HG03432 (cell line): Measurements from ENCODE around the gene CPNE2.
"Not testable (repeated sequence)": the region's sequence is repeated elsewhere in the genome, so short reads cannot be mapped to it uniquely, and the experiment has no call there.

Source experiments
- ATAC-seq: cut with Tn5 transposase; IDR thresholded peaks from one replicate; pipeline ENCODE4 v1.9.1; 2021; ENCODE audit warnings: mild to moderate bottlenecking, moderate library complexity; ENCODE audit not compliant: unreplicated experiment

The CPNE2 gene

DNA sequence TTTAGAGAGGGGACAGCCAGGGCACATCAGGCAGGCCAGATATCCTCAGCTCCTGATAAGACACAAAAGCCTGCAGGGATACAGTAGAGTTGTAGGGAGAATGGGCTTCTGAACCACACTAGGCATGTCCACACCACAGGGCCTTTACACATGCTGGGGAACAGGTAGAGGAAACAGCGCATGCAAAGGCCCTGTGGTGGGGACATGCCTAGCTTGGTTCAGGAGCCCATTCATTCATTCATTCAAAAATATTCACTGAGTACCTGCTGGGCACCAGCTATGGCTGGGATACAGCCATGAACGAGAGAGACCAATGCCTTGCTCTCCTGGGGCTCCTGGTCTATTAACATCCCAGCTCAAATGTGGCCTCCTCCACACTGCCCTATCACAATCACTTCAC lies 4.4 kb downstream of the CPNE2 start:
- ATAC-seq: no peak

DNA sequence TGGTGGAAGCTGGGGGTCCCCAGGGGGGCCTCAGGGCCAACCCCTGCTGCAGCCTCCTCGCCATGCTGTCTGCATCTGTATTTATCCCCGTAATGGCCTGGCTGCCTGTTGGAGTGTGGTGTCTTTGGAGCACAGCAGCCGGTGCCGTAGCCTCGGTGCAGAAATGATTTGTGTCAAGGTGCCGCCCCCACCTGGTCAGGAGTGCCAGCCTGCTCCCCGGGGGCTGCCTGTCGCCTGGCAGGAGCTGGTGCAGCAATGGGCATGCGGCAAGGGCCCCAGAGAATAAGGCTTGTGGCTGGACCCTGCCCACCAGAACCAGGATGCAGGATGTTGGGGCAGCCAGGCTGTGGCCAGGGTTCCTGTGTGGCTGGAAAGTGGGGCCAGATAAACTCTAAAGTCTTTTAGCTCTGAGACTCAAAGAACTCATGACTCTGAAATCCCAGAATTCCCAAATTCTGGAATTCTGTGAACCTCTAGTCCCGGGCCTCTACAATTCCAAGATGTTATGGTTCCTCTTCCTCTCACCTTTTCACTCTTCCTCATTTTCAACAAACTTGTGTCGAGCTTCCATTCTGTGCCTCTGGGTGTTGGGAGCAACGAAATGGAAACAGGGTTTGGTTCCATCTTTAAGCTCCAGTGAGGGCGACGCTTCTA lies 5.9 kb downstream of the CPNE2 start:
- no peak for ATAC-seq

DNA sequence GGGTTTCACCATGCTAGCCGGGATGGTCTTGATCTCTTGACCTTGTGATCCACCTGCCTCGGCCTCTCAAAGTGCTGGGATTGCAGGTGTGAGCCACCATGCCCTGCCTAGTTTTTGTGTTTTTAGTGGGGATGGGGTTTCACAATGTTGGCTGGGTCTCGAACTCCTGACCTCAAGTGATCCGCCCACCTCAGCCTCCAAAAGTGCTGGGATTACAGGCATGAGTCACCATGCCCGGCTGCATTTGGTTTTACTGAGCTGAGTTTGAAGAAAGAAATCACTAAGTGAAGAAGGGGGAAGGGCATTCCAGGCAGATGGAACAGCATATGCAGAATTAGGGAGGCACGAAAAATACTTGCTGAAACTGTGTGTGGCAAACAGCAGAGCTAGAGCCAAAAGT lies 7.6 kb downstream of the CPNE2 start:
- not testable (repeated sequence) for ATAC-seq

DNA sequence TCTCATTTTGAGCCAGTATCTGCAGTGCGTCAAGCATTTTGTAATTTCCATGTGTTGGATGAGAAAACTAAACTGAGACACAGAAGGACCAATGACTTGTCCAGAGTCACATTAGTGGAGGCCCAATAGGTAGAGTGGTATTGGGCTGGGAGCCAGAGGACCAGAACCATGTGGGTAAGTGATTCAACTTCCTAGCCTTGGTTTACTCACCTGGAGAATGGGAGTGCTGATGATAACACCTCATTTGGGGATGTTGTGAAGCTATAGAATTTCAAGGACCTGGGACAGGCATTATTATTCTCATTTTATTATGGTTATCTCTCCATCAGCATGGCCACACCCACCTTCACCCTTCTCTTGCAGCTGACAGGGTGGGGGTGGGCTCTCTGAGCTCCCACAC lies 8.1 kb downstream of the CPNE2 start:
- ATAC-seq: no peak

DNA sequence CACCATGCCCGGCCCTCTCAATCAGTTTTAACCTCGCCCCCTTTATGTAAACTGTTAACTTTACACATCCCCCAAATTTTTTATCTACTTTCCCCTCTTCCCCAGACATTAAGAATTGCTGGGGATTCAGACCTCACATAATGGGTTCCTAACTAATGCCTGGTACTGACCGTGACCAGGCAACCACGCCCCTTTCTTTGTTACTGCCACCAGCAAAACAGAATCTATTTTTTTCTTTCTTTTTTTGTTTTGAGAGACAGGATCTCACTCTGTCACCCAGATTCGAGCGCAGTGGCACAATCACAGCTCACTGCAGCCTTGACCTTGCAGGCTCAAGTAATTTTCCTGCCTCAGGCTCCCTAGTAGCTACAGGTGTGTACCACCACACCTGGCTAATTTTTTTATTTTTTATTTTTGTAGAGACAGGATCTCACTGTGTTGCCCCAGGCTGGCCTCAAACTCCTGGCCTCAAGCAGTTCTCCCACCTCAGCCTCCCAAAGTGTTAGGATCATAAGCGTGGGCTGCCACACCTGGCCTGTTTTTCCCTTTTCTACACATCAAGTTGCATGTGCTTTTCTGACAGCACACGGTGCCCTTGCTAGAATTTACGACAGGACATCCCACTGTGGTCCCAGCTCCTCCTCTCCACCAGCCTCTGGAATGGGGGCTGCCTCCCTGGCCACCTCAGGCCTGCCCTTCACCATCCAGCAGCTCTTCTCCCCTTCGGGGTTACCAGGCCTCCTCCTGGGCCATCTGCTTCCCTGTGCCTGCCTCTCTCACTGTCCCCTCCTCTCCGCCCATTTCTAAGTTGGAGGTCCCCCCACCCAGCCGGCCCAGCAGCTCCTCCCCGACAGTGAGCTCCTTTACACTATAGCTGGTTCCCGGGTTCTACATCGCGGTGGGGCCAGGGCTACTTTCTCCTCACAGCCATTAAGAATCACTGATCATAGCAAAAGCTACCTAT lies 10.8 kb downstream of the CPNE2 start:
- ATAC-seq: no peak

DNA sequence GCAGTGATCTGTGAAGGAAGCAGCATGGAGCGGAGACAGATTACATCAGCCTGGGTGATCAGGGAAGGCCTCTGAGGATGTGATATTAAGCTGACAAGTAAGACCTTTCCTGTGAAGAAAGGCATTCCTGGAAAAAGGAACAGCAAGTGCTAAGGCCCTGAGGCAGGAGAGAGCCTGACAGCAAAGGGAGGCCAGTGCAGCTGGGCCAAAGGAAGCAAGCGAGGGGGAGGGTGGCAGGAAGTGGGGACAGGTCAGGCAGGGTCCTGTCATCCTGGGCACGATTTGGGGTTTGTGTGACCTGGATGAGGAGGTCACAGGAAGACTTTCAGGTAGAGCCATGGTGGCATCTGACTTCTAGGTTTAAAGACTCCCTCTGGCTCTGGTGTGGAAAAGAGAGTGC lies 12.3 kb downstream of the CPNE2 start:
- no peak for ATAC-seq

DNA sequence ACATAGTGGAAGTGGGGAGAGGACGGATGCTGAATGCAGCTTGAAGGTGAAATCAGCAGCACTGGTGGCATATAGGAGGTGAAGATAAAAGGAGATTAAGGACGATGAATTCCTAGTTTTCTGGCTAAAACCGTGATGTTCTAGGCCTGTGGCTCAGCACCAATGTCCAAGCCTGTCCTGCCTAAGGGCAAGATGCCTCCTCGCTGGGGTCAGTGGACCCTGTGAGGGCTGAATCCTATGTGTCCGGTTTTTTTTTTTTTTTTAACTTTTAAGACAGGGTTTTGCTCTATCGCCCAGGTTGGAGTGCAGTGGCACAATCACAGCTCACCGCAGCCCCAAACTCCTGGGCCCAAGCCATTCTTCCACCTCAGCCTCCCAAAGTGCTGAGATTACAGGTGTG lies 12.8 kb downstream of the CPNE2 start:
- ATAC-seq: no peak

DNA sequence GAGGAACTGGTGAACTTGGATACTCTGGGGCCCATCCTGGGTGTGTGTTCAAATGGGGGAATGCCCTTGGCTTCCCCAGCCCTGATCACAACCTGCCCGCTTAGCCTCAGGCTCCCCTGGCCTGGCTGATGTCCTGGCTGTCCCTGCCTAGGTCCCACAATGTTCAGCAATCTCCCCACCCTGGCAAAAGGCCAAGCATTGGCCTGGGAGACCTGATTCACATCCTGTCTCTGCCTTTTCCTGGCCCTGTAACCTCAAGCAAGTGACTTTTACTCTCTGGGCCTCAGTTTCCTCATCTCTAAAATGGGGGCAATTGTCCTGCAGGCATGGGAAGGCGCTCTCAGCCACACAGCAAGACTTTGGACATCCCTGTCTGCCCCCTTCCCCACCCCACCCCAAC lies 14.4 kb downstream of the CPNE2 start:
- ATAC-seq: no peak

DNA sequence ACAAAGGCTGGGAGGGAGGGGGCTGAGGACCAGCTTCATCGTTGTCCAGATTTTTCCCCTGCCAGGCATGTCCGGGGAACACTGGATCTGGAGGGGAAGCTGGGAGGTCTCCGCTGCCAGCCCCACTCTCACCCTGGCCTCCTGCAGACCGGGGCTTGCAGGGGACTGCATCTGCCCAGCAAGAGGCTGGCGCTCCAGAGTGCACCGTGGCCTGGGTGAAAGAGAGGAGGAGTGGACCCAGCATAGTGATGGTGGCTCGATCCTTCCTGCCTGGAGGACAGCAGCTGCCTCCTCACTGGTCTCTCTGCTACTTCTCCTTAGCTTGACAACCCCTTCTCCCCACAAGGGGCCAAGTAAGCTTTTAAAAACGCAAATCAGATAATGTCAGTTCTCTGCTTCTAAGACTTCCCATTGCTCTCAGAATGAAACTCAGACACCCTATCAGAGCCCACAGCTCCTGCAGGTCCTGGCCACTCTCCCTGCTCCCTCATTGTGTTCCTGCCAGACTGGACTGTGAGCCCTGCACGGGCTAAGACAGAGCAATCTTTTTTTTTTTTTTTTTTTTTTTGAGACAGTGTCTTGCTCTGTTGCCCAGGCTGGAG lies 15.0 kb downstream of the CPNE2 start:
- ATAC-seq: no peak

DNA sequence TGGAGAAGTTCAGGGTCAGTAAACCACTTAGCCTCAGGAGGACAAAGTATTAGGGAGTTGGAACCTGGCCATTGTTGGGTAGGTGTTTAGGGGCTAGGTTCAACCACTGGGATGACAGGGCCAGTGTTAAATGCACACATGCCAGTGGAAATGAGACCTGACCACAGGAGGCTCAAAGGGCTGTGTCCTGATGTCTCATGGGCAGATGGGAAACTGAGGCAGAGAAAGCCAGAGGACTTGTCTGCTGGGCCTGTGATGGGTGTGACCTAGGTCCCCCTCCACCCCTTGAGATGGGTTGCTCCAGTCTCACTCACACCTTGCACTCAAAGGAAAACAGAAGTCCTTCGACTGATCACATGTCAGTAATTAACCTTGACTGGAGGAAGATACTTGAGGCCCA lies 16.0 kb downstream of the CPNE2 start:
- no peak for ATAC-seq

DNA sequence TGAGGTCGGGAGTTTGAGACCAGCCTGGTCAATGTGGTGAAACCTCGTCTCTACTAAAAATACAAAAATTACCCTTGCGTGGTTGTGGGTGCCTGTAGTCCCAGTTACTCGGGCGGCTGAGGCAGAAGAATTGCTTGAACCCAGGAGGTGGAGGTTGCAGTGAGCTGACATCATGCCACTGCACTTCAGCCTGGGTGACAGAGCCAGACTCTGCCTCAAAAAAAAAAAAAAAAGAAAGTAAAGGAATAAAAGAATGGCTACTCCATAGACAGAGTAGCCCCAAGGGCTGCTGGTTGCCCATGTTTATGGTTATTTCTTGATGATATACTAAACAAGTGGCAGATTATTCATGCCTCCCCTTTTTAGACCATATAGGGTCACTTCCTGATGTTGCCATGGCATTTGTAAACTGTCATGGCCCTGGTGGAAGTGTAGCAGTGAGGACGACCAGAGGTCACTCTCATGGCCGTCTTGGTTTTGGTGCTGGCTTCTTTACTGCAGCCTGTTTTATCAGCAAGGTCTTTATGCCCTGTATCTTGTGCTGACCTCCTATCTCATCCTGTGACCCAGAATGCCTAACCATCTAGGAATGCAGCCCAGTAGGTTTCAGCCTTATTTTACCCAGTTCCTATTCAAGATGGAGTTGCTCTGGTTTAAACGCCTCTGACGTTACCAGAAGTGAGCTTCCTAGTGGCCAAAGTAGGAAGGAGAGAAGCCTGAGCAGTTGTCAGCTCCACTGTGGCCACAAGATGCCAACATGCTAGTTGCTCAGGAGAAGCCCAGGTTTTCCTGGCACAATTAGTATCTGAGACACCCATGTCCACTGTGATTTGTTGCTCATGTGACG lies 17.1 kb downstream of the CPNE2 start:
- ATAC-seq: not testable (repeated sequence)

DNA sequence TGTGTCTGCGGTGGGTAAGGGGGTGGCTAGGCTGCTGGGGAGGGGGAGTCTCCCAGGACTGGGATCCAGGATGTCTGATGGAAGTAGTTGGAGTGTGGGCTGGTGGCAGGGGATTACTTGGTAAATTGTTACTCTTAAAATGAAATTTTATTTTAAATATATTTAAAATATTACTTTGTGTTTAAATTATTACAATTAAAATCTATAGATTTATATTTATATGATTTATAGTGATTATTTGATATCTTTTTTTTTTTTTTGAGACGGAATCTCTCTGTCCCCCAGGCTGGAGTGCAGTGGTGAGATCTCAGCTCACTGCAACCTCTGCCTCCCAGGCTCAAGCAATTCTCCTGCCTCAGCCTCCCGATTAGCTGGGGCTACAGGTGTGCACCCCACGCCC lies 18.6 kb downstream of the CPNE2 start:
- ATAC-seq: no peak

DNA sequence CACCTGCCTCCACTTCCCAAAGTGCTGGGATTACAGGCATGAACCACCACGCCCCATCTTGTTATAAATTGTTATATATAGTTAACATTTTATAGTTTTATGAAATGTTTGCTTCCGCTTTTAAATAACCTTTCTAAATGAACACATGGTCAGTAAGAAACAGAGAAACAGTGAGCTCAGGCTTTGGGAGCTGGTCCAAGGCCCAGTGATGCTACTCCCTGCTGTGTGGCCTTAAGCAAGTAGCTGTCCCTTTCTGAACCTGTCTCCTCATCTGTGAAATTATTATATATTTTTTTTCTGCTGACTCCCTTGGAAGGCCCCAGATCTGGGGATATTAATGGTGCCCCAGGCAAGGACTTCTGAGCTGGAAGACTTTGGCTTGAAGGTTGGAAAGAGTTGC lies 19.0 kb downstream of the CPNE2 start:
- no peak for ATAC-seq

DNA sequence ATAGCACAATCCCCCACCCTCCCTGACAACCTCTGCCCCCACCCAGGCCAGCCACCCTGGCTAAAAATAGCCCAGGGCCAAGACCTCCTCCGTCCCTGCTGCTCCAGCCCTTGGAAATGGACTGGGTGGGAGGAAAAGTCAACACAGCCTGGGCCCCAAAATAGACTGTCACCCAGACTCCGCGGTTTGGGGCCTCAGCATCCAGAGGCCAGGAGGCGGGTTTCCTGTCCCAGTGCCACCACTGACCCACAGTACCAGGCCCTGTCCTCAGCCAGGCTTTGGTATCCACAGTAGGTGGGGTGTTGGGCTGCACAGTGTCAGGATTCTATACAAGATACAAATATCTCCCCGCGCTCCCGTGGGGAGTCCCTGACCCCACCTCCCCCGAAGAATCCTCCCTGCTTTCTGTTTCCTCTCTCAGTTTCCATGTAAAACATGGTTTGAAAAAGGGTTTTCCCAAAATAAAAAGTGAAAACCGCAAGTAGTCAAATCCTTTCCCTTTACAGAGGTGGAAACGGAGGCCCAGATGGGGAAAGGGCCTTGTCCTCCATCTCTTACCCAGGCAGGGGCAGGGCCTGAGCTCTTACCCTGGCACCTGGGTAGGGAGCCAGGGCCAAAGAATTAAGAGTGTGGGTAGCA lies 20.1 kb downstream of the CPNE2 start:
- ATAC-seq: no peak

DNA sequence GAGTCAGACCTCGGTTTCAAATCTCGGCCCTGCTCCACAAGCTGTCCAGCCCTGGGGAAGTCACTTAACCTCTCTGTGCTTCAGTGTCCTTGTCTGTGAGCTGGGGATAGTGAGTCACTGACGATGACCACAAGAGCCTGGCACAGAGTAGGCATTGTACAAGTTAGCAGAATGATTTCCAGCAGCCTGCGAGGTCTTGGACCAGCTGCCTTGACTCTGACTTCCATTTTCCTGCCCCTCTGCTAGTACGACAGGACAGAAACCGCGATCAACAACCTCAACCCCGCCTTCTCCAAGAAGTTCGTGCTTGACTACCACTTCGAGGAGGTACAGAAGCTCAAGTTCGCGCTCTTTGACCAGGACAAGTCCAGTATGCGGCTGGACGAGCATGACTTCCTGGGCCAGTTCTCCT lies 20.7 kb downstream of the CPNE2 start:
- ATAC-seq: no peak

DNA sequence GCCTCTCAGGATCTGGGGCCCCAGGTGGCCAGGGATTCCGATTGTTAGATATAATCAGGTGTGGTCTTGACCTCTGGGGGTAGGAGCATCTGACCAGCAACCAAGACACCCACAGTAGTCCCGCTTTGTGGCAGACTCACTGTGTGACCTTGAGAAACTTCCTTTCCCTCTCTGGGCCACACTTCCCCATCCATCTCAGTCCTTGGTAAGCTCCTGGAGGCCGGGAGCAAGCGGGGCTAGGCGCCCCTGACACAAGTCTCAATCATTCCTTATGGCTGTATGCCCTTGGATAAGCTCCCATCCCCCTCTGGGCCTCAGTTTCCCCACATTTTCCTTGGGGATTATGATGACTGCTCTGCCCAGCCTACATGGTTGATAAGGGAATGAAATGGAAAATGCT lies 21.3 kb downstream of the CPNE2 start:
- ATAC-seq: no peak

DNA sequence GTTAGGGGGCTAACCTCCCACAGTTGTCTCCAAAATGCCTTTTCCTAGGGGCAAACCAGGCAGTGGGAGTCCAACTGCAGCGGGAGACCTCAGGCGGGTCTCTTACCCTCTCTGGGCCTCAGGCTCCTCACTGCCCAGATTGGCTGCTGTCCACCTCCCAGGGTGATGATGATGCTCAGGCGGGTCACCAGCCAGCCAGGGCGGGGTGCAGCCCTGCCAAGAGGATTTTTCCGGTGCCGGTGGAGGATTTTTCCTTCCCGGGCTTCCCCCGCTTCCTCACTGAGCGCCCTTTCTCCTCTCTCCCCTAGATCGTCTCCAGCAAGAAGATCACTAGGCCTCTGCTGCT lies 22.8 kb downstream of the CPNE2 start:
- no peak for ATAC-seq

DNA sequence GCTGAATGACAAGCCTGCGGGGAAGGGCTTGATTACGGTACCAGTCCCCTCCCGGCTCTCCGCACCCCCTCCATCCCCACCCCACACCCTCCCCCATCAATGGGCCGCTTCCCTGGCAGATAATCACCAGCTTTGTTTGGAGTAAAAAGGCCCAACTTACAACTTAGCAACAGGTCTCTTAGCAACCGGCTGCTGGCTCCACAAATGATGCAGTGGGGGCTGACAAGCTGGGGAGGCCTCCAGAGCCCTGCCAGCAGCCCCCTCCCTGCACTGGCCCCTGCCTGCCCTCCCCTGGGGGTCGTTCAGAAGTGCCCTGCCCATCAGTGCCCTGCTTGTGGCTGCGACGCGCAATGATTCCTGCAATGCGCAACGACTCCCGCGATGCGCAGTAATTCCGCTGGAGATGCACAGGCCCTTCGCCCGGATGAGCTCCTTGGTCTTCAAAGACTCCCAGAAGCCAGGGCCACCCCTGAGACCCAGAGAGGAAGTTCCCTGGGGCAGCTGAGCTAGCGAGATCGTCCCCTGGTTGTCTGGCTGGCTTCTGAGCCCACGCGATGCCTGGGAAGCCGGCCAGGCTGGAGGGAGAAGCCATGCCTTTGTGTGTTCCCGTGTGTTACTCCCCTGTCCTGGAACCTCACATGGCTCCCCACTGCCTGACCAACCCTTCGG lies 23.3 kb downstream of the CPNE2 start:
- ATAC-seq: no peak

DNA sequence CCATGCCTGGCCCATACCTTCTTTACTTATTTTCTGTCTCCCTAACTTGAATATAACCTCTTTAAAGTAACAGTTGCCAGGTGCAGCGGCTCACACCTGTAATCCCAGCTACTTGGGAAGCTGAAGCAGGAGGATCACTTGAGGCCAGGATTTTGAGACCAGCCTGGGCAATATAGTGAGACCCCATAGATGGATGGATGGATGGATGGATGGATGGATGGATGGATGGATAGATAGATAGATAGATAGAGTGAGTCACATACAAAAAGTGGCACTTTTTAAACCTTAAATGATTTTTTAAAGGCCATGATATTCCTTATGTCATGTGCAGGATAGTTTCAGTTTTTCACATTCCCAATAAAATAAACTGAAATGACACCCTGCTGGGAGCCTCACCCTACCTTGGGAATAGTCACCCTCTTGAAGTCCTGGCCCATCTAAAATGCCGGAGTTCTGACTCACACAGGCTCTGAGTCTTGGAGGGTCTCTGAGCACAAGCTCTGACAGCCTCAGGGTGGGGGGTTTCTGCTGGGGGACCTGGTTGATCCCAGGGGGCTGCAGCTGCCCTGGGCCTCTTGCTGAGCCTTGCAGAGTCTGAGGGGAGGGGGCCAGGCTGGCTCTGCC lies 26.2 kb downstream of the CPNE2 start:
- ATAC-seq: no peak
